HS-27A (cell line): ENCODE results near the gene SELENOK.

ENCODE experiments used
- DNase-seq: peaks from one replicate; pipeline ENCODE4 v3.0.0-alpha.2; 2012; ENCODE audit warnings: low read depth, missing footprints

The SELENOK gene

DNA sequence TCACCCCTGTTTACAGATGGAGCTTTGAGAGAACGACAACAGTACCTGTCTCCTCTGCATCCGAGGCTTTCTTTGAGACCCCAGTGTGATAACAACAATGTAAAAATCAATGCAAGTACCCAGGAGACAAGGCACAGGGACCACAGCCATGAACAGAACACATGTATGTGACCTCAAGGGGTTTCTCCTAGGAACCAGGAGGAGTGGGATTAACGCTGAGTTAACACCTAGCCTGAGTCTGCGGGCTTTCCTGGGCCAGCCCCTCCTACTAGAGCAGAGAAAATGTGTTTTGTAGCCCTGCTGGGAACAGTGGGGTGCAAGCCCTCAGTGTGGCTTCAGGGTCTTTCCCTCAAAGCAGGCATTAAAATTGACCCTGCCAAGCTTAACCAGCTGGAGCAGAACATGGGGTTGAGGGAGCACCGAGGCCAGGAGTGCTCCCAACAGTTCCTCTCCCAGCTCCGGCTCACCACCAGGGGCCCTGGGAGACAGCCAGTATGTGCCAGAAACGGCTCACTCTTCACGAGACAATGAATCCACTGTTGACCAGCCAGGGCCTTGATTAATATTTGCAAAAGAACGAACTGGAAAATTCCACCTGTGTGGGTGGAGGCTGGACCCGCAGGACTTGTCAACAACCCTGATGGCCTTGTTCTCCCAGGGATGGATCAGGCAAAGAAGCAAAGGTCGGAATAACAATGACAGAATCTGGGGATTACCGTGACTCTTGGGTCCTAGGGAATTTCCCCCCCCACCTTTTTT, 49.0 kb downstream of the SELENOK start:
- DNase-seq, result no peak

DNA sequence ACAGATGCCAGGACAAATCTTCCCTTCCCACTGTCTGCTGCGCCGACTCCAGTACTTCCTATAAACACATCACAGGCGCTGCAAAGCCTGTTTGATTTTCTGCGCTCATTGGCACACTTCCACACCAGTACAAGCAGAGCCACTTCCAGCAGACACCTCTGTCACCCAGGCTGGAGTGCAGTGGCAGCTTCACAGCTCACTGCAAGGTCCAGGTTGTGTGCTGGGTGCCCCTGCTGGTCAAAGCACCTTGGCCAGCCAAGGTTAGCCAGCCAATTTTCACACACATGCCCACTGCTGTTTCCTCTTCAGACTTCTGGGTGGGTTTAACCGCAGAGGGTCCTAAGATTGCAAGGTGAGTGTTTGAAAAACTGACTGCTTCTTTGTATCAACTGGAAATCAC, 50.4 kb downstream of the SELENOK start:
- no peak for DNase-seq

DNA sequence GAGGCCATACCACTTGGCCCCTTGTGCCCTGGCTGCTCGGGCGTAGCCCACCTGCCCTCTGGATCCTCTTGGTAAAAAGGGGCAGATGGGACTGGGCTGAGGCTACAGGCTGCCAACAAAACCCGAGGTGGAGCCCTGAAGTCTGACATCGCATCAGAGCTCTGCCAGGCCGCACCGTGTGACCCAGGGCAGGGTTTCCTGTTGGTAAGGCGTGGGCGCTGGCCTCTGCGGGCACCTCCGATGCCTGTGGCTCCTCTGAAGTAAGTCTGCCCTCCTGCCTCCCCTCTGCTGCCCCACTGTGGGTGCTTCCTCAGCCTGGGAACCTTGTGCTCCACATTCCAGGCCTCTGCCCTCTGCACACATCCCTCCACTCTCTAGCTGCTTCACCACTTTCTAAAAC, 54.3 kb downstream of the SELENOK start:
- DNase-seq, result no peak

DNA sequence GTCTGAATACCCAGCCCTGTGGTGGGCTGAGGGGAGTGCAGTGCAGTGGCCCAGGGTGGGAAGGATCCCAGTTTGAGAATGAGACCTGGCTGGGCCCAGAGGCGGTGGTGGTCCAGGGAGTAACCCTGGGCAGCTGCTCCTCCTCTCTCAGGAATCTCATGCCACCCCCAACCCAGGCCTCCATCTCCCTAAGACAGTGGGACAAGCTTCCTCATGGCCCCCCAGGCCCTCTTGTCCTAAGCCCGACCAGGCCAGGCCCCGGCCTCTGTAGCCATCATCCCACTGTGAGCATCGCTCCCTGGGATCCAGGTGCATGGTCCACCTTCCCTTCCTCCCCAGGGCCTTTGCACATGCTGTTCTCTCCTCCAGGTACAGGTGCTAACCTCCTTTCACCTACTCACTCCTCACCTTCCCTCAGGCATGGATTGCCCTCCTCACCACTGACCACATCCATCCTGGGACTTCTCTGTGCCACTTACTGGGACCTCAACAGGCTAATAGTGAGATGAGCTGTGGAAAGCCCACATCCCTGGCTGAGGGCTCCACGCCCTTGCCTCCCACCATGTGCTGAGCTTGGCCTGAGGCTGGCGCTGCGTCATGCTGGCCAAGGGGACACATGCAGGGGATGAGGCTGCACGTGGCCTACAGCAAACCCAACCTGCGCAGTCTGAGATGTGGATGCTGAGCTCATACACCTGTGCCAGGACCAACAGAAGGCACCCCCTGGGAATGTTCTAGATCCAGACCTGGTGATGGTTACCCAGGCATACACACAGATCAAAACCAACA, 55.4 kb downstream of the SELENOK start:
- no peak for DNase-seq

DNA sequence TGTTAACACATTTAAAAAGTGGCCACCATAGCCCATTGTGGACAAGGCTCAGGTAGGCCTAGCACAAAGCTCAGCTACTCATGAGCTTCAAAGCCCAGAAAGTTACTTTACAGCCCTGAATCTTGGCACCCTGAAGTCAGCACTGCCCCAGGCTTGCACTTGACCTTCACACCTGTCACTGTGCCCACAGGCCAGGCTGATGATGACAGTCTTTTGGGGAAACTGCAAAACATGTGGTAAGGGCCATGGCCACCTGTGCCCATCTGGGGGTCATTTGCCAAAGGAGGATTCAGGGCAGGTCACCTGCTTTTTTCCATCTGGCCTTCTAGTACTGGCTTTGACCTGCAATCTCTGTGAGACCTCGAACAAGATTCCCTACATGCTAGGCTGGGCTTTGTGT, 56.4 kb downstream of the SELENOK start:
- DNase-seq, result no peak

DNA sequence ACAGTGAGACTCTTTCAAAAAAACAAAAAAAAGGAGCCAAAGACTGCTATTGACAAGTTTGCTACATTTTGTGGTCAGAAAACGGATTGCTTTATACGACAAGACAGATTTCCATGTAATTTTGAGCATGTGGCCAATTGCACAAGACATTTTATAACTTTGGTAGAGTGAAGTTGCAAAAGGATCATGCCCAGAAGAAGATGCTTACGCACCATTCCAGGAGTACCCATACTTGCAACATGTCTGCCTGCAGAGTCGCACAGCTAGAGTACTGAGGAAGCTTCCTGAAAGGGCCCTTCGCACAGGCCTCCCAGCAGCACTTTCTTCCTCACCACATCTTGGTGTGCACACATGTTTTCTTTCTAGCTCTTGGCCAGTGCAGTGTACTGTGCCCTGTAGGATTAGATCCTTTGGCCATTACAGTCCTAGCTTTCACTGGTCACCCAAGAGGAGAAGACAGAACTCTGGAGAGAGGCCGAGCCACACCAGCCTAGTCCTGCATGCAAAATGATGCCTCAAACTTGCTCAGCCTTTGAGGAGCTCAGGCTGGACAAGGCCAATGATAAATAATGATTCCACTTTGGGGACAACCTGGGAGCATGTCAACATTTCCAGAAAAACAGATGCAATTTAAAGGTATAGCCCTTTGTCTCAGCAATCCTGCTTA, 57.1 kb downstream of the SELENOK start:
- no peak for DNase-seq
